GM10248 (cell line): ENCODE measurements around the gene PDE2A.

ENCODE experiments used
- CTCF ChIA-PET: fragments of 300-600 bp; sonication (Branson Sonifier 250); formaldehyde crosslinking; extraction: SDS; loops from one replicate; lab custom pipeline; 2021; ENCODE audit warnings: antibody characterized with exemption; lab: Yijun Ruan, JAX
- POLR2A ChIA-PET: fragments of 350-650 bp; sonication (Branson Sonifier 250); formaldehyde crosslinking; extraction: SDS; loops from one replicate; lab custom pipeline; 2020; ENCODE audit warnings: antibody characterized with exemption; lab: Yijun Ruan, JAX
- DNase-seq: peaks from one replicate; pipeline ENCODE4 v3.0.0; 2012; ENCODE audit errors: extremely low spot score
- CTCF ChIP-seq: IDR thresholded peaks from 2 replicates; pipeline ENCODE4 v1.5.1; 2012; ENCODE audit warnings: mild to moderate bottlenecking, low read depth; ENCODE audit errors: extremely low read depth, missing control alignments, control extremely low read depth

PDE2A gene

GRCh38 chr11:72582206-72583176 lies 91.7 kb downstream of the PDE2A start:
- no peak for TF ChIP-seq CTCF
- ChIA-PET POLR2A (no interaction called here), CTCF (interaction anchor here (1.1 to 12.1 kb wide), 3 partner anchors 8 to 102 kb away, joined by 4 to 154 read pairs (median 6); no protein-coding TSS in a partner anchor)
- no peak for DNase-seq

- ChIA-PET CTCF (interaction anchor here (5.2 kb wide), 1 partner anchor 110 kb away, joined by 24 read pairs; no protein-coding TSS in a partner anchor), POLR2A (no interaction called here)
- DNase-seq, result no peak
- no peak for TF ChIP-seq CTCF
These were observed 93.2 kb downstream of the PDE2A start for GRCh38 chr11:72581067-72581466.

GRCh38 chr11:72580642-72580950 lies 93.6 kb downstream of the PDE2A start:
- CTCF ChIA-PET, result interaction anchor here (5.2 kb wide), 1 partner anchor 109 kb away, joined by 24 read pairs; no protein-coding TSS in a partner anchor
- no peak for TF ChIP-seq CTCF
- DNase-seq, result no peak
- POLR2A ChIA-PET, result no interaction called here

- TF ChIP-seq CTCF, result no peak
- POLR2A ChIA-PET, result no interaction called here
- CTCF ChIA-PET, result interaction anchor here (1.0 to 5.2 kb wide), 2 partner anchors 104 to 109 kb away, joined by 4 to 24 read pairs; no protein-coding TSS in a partner anchor
- DNase-seq, result no peak
These were observed 94.2 kb downstream of the PDE2A start for GRCh38 chr11:72579816-72580641.

GRCh38 chr11:72578991-72579815 lies 95.0 kb downstream of the PDE2A start:
- CTCF ChIA-PET, result interaction anchor here (1.0 to 5.2 kb wide), 3 partner anchors 8 to 108 kb away, joined by 4 to 24 read pairs (median 9); no protein-coding TSS in a partner anchor
- DNase-seq, result no peak
- TF ChIP-seq CTCF, result no peak
- POLR2A ChIA-PET, result no interaction called here
